GM12878 (cell line): ENCODE results near the gene CDC14B.

ENCODE experiments used
- ASH2L ChIP-seq: fragments of 300-600, 200-600 bp; sonication (generic); IDR thresholded peaks from 2 replicates; pipeline ENCODE4 v1.6.1; 2017; ENCODE audit warnings: low read depth, mild to moderate bottlenecking, borderline replicate concordance
- E2F8 ChIP-seq: fragments of 450-650 bp; IDR thresholded peaks from 2 replicates; pipeline ENCODE4 v1.6.1; 2018; ENCODE audit warnings: mild to moderate bottlenecking, low read depth, moderate library complexity; ENCODE audit not compliant: partially characterized antibody
- EGR1 ChIP-seq, 2 experiments: IDR thresholded peaks; 1 replicate in 1 of 2; 2 replicates in 1 of 2; pipeline ENCODE4 v1.6.1; 2011 to 2012; ENCODE audit warnings: low read depth in 2 of 2, low read length in 2 of 2, borderline replicate concordance in 1 of 2, mild to moderate bottlenecking in 1 of 2, moderate library complexity in 1 of 2
- EZH2 ChIP-seq: IDR thresholded peaks from 2 replicates; pipeline ENCODE4 v1.6.1; 2012; ENCODE audit warnings: low read depth, mild to moderate bottlenecking, control low read depth, inconsistent platforms, low read length, borderline replicate concordance; ENCODE audit not compliant: control insufficient read depth
- HDAC2 ChIP-seq: fragments of 200-600 bp; sonication (generic); IDR thresholded peaks from 2 replicates; pipeline ENCODE4 v1.6.1; 2017
- IRF3 ChIP-seq: fragments of 450-650 bp; IDR thresholded peaks from 2 replicates; pipeline ENCODE4 v1.6.1; 2014; ENCODE audit warnings: mild to moderate bottlenecking
- MTA2 ChIP-seq: fragments of 450-650 bp; IDR thresholded peaks from 2 replicates; pipeline ENCODE4 v1.6.1; 2016; ENCODE audit warnings: low read depth, mild to moderate bottlenecking, moderate library complexity
- POLR2A ChIP-seq: IDR thresholded peaks from 2 replicates; pipeline ENCODE4 v1.6.1; 2011; ENCODE audit warnings: low read depth, mild to moderate bottlenecking, low read length
- RAD21 ChIP-seq: IDR thresholded peaks from 2 replicates; pipeline ENCODE4 v1.6.1; 2011; ENCODE audit warnings: mild to moderate bottlenecking, low read depth, low read length, moderate library complexity; ENCODE audit not compliant: insufficient read depth
- TARDBP ChIP-seq: IDR thresholded peaks from 2 replicates; pipeline ENCODE4 v1.6.1; 2016; ENCODE audit warnings: borderline replicate concordance
- TF ChIP-seq, protein P1 (sequence below), 3 experiments: IDR thresholded peaks in 2 of 3; conservative IDR thresholded peaks in 1 of 3; 2 replicates each; pipeline ENCODE4 v1.5.1; 2011; ENCODE audit warnings: low read depth in 3 of 3, low read length in 3 of 3, mild to moderate bottlenecking in 3 of 3, control low read depth in 2 of 3, moderate library complexity in 2 of 3, inconsistent platforms in 1 of 3, mixed read lengths in 1 of 3; ENCODE audit not compliant: control insufficient read depth in 2 of 3, insufficient read depth in 1 of 3; ENCODE audit errors: extremely low read depth in 1 of 3
- TF ChIP-seq, protein P2 (sequence below): fragments of 450-650 bp; IDR thresholded peaks from 2 replicates; pipeline ENCODE4 v1.6.1; 2017; ENCODE audit warnings: mild to moderate bottlenecking
- TF ChIP-seq, protein P3 (sequence below): IDR thresholded peaks from 2 replicates; pipeline ENCODE4 v1.6.1; 2012; ENCODE audit warnings: low read depth, low read length, improper control_type of control experiment

DNA sequence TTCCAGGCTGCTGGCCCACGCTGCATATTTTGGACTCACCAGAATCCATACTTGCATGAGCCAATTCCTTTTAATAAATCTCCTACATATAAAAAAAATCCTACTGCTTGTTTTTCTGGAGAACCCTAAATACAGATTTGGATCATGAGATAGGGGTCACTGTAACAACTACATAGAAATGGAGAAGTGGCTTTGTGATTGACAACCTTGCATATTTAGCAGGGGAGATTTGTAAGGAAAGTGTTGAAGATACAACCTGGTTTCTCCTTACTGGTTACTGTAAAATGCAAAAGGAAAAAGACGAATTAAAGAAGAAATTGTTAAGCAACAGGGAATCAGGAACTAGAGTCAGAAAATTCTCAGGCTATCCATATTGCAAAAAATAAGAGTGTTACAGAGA, 94.9 kb downstream of the CDC14B start:
- TF ChIP-seq RAD21 (no peak), MTA2 (no peak), E2F8 (no peak), IRF3 (no peak), TARDBP (no peak), EZH2 (no peak), ASH2L (no peak), POLR2A (no peak), HDAC2 (no peak), EGR1 (IDR thresholded peaks at IDR 0.05; ENCODE audit: borderline replicate concordance in 1 of 2, low read depth in 2 of 2, low read length in 2 of 2) (no peak)
- TF ChIP-seq, protein P1, sequence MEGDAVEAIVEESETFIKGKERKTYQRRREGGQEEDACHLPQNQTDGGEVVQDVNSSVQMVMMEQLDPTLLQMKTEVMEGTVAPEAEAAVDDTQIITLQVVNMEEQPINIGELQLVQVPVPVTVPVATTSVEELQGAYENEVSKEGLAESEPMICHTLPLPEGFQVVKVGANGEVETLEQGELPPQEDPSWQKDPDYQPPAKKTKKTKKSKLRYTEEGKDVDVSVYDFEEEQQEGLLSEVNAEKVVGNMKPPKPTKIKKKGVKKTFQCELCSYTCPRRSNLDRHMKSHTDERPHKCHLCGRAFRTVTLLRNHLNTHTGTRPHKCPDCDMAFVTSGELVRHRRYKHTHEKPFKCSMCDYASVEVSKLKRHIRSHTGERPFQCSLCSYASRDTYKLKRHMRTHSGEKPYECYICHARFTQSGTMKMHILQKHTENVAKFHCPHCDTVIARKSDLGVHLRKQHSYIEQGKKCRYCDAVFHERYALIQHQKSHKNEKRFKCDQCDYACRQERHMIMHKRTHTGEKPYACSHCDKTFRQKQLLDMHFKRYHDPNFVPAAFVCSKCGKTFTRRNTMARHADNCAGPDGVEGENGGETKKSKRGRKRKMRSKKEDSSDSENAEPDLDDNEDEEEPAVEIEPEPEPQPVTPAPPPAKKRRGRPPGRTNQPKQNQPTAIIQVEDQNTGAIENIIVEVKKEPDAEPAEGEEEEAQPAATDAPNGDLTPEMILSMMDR (IDR thresholded peaks at IDR 0.05 in 2 of 3, conservative IDR thresholded peaks at IDR 0.05 in 1 of 3; ENCODE audit: control insufficient read depth in 2 of 3, extremely low read depth in 1 of 3, insufficient read depth in 1 of 3, low read depth in 3 of 3, low read length in 3 of 3) = no peak
- TF ChIP-seq, protein P2, sequence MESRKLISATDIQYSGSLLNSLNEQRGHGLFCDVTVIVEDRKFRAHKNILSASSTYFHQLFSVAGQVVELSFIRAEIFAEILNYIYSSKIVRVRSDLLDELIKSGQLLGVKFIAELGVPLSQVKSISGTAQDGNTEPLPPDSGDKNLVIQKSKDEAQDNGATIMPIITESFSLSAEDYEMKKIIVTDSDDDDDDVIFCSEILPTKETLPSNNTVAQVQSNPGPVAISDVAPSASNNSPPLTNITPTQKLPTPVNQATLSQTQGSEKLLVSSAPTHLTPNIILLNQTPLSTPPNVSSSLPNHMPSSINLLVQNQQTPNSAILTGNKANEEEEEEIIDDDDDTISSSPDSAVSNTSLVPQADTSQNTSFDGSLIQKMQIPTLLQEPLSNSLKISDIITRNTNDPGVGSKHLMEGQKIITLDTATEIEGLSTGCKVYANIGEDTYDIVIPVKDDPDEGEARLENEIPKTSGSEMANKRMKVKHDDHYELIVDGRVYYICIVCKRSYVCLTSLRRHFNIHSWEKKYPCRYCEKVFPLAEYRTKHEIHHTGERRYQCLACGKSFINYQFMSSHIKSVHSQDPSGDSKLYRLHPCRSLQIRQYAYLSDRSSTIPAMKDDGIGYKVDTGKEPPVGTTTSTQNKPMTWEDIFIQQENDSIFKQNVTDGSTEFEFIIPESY = no peak
- TF ChIP-seq, protein P3, sequence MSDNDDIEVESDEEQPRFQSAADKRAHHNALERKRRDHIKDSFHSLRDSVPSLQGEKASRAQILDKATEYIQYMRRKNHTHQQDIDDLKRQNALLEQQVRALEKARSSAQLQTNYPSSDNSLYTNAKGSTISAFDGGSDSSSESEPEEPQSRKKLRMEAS = no peak
